D341Med (cell line): Measurements from ENCODE around the gene PHF12.

ENCODE experiments used
- DNase-seq: peaks from one replicate; pipeline ENCODE4 v3.0.0; 2012; ENCODE audit warnings: low spot score

PHF12 gene

DNA sequence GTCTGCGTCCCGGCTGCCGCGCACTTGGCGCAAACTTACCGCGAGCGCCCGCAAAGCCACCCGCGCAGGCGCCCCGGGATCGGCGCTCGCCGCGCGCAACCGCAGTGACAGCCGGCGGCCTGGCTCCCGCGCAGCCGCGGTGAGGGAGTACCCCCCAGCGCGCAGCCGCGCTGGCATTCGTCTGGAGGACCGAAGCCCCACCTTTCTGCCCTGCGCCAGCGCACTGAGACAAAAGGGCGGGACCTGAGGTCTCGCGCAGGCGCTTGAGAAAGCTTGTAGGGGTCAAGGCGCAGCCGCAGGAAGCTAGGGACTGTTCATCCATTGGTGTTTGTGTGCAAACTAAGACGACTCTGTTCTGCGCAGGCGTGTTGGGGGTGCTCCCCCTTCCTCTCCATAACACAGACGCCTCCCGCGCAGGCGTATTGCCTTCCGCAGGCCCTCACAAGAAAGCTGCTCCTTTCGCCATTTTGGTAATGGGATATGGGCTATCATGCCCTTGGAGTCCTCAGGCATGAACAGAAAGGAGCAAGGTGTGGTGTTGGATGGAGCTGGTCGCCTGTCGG is at the start of gene PHF12:
TSS of gene PHF12 (minus strand) at position 91 of the 563 bp plus-strand sequence. CDS start 558 bp downstream, outside the sequence.
- peak; percentile 100 for DNase-seq

GRCh38 chr17:29000973-29001372 is 49.7 kb upstream of the PHF12 start:
- no peak for DNase-seq

DNA sequence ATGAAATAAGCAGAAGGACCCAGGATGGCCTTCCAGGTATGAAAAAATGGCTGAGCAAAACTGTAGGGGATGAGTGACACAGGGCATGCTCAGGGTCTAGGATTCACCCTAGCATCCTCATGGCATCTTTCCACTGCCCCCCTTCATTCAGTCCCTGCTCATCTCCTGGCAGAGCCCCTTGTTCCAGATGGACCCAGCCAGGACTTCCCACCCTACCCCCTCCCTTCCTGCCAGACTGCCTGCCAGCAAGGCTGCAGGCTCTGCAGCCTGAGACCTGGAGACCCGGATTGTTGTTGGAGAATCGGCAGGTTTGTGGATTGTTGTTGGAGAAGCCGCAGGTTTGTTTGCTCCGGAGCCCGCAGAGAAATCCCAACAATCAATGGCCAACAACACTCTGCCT is 47.9 kb upstream of the PHF12 start:
- DNase-seq: no peak

- DNase-seq: no peak
Observed at GRCh38 chr17:28997806-28998205, 46.5 kb upstream of the PHF12 start.

- no peak for DNase-seq
Observed at GRCh38 chr17:28996554-28997096, 45.3 kb upstream of the PHF12 start.

GRCh38 chr17:28993645-28994426 is 42.5 kb upstream of the PHF12 start:
- DNase-seq: no peak

DNA sequence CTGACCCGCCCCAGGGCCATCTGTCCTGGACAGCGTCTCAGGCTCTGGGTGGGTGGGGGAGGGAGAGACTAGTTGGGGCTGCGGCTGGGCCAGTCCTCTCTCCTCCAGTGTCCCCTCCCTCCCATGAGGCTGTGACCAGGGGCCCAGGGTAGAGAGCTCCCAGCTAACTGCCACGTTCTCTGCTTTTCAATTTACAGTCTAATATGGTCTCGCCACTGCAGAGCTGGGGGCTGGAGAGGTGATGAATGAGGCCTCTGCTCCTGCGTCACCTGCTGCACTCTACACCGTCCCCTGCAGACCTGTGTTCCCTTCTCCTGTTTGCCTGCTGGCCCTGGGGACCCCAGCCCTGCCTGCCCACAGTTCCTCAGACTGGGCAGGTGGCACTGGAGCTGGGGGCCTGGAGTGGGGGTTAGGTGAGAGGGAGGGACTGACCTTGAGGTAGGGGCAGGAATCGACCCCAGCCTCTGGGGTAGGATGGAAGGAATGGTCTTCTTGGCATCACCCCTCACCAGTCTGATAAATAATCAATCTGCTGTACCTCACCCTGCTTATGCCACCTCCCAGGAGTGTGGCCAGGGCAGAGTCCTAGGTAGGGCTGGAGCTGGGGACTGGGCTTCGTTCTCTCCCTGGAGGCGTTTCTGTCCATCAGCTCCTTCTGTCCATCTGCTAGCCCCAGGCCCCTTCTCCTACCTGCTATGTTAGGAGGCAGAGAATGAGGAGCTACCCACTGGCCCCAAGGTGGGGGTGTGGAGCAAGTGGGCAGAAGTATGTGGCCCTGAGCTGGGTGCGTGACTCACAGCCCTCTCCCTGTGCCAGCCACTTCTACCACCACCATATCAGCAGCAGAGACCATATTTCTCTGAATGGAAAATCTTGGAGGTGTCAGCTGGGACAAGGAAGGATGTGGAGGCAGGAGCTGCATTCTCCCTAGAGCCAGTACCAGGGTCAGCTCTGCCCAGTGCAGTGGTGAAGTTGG is 41.6 kb upstream of the PHF12 start:
- no peak for DNase-seq

GRCh38 chr17:28992185-28992584 is 40.9 kb upstream of the PHF12 start:
- no peak for DNase-seq

DNA sequence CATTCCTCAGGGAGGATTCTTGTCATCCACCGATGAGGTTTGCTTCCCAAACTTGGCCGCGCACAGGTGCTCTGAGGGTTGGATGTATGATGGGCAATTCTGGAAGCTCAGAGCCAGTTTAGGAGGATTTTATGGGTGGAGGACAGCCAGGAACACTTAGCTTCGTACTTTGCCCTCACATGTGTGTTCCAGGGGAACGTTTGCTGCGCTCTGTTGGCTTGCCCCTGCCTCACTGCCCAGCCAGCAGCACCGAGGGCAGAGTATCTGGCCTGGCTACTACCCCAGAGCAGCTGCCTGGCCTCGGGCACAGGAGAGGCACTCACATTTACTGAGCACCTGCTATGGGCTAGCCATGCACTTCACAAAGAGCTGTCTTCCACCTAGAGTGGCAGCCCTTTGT is 40.5 kb upstream of the PHF12 start:
- DNase-seq: no peak

- DNase-seq: no peak
Observed at GRCh38 chr17:28989028-28989427, 37.7 kb upstream of the PHF12 start.

DNA sequence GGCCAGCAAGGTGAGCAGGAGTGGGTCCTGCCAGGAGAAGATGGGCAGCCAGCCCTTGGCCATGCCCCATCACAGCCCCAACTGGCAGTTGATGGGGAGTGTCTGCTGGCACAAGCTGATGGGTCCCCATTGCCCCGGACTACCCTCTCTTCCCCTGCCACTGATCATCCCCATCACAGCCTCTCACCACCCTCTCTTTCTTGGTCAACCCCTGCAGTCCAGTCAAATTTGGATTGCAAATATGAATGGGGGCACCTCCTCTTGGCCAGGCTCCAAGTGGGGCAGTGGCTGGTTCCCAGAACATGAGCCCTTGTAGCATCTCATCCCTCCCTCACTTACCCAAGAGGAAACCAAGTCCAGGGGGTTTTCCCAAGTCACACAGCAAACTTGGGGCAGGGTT is 37.2 kb upstream of the PHF12 start:
- no peak for DNase-seq

DNA sequence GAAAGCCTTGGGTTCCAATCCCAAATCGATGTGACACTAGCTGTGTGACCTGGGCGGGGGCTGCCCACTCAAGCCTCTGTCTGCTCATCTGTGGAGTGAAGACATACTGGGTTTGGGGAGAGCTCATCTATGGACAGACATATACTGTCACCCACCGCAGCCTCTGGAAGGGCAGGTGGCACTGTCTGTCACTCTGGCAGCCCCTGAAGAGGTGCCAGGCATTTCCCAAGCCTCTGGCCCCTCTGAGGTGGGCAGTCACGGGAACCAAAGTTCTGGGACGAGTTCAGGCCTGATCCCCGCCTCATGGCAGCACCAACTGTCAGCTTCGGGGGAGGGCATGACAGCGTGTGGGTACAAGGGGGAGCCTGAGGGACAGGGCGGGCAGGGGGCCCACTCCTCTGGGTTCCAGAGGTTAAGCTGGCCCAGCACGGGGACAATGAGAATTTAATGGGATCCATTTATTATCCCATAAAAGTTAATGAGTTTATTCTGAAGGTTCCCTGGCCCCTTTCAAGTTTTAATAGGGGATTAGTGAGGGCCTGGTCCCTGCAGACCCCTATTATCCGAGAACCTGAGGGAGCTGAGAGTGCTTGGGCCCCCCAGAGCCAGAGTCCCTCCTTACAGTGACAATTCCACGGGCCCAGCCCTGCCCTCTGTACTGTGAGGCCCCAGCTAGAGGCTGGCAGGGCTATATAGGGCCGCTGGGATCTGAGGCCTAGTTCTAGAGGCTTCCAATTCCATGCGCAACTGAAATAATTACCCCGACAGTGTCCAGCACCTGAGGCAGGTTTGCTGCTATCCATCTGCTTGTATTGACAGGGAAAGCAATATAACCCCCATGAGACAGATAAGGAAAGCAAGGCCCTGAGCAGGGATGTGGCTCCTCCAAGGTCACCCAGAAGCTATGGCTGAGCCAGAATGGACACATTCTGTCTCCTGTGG is 35.7 kb upstream of the PHF12 start:
- no peak for DNase-seq

GRCh38 chr17:28985950-28986713 is 34.8 kb upstream of the PHF12 start:
- peak; percentile 91 for DNase-seq

DNA sequence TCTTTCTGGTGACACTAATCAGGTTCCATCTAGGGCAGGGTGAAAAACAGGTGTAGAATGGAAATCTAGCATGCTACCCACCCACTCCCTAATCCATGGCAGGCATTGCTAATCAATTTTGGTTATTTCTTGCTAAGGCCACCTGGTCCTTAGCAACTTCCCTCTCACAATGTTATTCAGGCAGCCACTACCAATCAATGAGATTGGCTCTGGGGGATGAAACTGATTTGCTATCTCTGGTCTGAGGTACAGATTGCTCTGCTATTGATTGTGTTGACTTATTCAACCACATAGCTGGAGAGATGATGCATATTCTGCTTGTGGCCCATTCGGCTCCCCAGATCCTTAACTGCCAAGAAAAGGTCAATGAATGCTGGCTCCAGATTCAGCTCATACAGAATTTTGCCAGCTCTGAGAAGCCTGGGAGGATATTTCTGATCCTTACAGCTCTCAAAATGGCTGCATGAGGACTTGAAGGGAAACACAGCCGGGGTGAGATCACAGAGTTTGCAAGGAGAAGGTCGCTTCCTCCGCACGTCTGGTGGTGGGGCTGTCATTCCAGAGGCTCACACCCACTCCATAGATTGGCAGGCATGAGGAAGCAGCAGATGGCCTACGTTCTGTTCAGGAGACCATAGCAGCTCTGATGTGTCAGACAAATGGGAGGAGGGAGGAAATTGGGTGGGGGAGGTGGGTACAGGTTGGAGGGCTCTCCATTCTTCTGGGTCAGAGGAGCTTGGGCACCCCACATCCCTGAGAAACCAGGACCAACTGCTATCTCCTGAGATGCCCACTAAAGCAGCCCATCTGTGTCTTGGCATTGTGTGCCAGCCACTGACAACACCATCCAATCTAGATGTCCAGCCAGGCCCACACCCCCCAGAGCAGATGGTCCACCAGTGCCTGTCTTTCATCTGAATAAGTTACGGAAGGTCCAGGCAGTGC is 32.2 kb upstream of the PHF12 start:
- peak; percentile 86 for DNase-seq

DNA sequence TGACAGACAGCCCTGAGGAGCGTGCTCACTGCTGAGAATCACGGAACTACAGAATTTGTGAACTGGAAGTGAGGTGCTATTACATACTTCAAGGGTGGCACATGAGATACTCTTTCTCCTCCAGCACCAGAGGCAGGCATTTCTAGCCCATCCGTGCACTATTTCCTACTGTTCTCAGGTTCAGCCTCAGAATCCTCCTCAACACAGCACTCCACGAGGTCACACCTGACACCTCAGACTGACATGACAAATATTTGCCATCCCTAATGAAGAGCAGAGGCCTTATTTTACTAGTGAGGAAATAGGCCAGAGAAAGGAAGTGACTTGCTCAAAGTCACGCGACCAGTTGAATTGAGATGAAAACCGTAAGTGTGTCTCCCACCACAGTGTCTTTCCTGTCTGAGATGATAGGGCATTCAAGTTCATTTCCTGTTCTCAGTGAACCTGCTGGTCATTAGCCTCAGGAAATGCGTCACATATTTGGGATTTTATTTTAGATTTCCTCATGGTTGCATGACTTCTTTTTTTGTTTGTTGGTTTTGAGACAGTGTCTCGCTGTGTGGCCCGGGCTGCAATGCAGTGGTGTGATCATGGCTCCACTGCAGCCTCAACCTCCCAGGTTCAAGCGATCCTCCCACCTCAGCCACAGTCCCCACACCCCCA is 30.9 kb upstream of the PHF12 start:
- no peak for DNase-seq

DNA sequence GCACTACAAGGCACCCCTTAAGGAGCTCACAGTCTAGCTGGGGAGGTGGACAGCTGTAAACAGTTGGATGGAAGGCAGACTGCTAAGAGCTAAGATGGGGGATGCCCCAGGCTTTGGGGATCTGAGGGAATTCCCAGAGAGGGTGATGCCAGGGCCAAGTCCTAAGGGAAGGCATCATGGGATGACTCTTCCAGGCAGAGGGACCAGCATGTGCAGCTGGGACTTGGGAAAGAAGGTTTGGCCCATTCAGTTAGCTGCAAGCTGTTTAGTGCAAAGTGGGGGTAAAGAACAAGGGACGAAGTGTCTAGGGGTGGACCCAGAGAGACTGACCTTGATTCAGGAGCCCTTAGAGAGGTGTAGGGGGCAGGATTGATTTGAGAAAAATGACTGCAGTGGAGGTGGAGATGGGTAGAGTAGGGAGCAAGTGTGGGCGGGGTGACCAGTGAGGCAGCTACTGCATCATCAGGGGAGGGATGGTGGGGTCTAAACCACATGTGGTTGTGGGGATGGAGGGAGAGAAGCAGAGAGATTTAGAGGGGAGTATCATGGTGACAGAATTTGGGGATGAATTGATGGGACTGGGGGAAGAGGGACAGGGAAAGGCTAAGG is 27.1 kb upstream of the PHF12 start:
- DNase-seq: no peak

GRCh38 chr17:28977659-28978355 is 26.5 kb upstream of the PHF12 start:
- peak; percentile 69 for DNase-seq

DNA sequence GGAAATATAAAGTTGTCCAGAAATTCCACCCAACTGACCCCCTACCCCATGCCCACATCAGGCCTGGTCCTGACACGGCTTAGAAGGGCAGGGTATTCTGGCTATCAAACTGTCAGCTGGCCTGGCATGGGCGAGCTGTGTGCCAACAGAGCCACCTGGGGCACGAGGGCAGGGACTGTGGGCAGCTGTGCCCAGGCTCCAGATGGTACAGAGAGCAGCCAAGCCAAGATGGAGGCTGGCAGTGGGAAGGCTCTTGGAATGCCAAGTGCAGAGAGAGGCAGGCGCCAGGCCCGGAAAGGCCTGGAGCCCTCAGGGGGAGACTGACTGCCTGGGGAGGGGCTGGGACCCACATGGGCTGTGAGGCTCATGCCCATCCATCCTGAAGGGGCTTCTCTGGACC is 24.3 kb upstream of the PHF12 start:
- no peak for DNase-seq
